NCI-H128 (cell line): Measurements from ENCODE around the gene VASH2.
"Not testable (repeated sequence)": the region's sequence is repeated elsewhere in the genome, so short reads cannot be mapped to it uniquely, and the experiment has no call there.

Source experiments
- DNase-seq: peaks from one replicate; lab custom pipeline; 2025; ENCODE audit not compliant: unreplicated experiment; lab: John Stamatoyannopoulos, UW

The VASH2 gene

GRCh38 chr1:212954514-212954913 lies 4.2 kb downstream of the VASH2 start:
- DNase-seq, result no peak

- no peak for DNase-seq
These were observed 4.8 kb downstream of the VASH2 start for GRCh38 chr1:212955098-212955497.

- DNase-seq, result no peak
These were observed 5.8 kb downstream of the VASH2 start for GRCh38 chr1:212955961-212956620.

GRCh38 chr1:212957546-212957945 lies 7.2 kb downstream of the VASH2 start:
- no peak for DNase-seq

- no peak for DNase-seq
These were observed 7.8 kb downstream of the VASH2 start for GRCh38 chr1:212958175-212958574.

GRCh38 chr1:212959266-212960220 lies 9.2 kb downstream of the VASH2 start:
- DNase-seq, result no peak

GRCh38 chr1:212960932-212961331 lies 10.6 kb downstream of the VASH2 start:
- no peak for DNase-seq

- no peak for DNase-seq
These were observed 12.2 kb downstream of the VASH2 start for GRCh38 chr1:212962509-212962908.

GRCh38 chr1:212964102-212964501 lies 13.8 kb downstream of the VASH2 start:
- no peak for DNase-seq

GRCh38 chr1:212964993-212965392 lies 14.7 kb downstream of the VASH2 start:
- DNase-seq, result not testable (repeated sequence)

GRCh38 chr1:212966616-212967015 lies 16.3 kb downstream of the VASH2 start:
- DNase-seq, result no peak

- DNase-seq, result no peak
These were observed 17.5 kb downstream of the VASH2 start for GRCh38 chr1:212967801-212968200.

- no peak for DNase-seq
These were observed 18.1 kb downstream of the VASH2 start for GRCh38 chr1:212968368-212968863.

GRCh38 chr1:212970085-212970484 lies 19.7 kb downstream of the VASH2 start:
- DNase-seq, result no peak

GRCh38 chr1:212971312-212971711 lies 21.0 kb downstream of the VASH2 start:
- no peak for DNase-seq

- DNase-seq, result no peak
These were observed 23.1 kb downstream of the VASH2 start for GRCh38 chr1:212973426-212973825.

GRCh38 chr1:212973899-212974298 lies 23.6 kb downstream of the VASH2 start:
- DNase-seq, result no peak

- no peak for DNase-seq
These were observed 24.4 kb downstream of the VASH2 start for GRCh38 chr1:212974711-212975110.

- no peak for DNase-seq
These were observed 25.0 kb downstream of the VASH2 start for GRCh38 chr1:212975111-212975918.

GRCh38 chr1:212976586-212976985 lies 26.2 kb downstream of the VASH2 start:
- no peak for DNase-seq
